Lower leg skin (tissue), 3 donors: Measurements from ENCODE around the gene ATAD2B.

Experiments
- CTCF ChIP-seq, 3 donors: fragments of 450-650 bp; IDR thresholded peaks; one replicate each; pipeline ENCODE4 v1.5.1; 2016; ENCODE audit warnings: antibody characterized with exemption in 3 of 3, mild to moderate bottlenecking in 3 of 3, moderate library complexity in 2 of 3
- POLR2A ChIP-seq, 2 donors: fragments of 450-650 bp; IDR thresholded peaks; one replicate each; pipeline ENCODE4 v1.6.1; 2016 to 2017; ENCODE audit warnings: antibody characterized with exemption in 2 of 2, mild to moderate bottlenecking in 1 of 2, moderate library complexity in 1 of 2

- TF ChIP-seq POLR2A (IDR thresholded peaks at IDR 0.05) (no peak), CTCF (IDR thresholded peaks at IDR 0.05) (no peak)
Measured at GRCh38 chr2:23967846-23968245, 40.9 kb upstream of the ATAD2B start.
